AG04449 (cell line): ENCODE results near the gene FAM168A.

Experiments used
- CTCF ChIA-PET: fragments of 350-600 bp; formaldehyde crosslinking; extraction: SDS; loops from one replicate; lab custom pipeline; 2021; ENCODE audit warnings: antibody characterized with exemption; lab: Yijun Ruan, JAX
- POLR2A ChIA-PET: fragments of 400-600, 350-600 bp; formaldehyde crosslinking; extraction: SDS; loops from one replicate; lab custom pipeline; 2020; ENCODE audit warnings: antibody characterized with exemption, inconsistent platforms; lab: Yijun Ruan, JAX
- DNase-seq: peaks from one replicate; pipeline ENCODE4 v3.0.0-alpha.2; 2010; ENCODE audit warnings: low read depth, low spot score
- H3K4me3 ChIP-seq: 2 replicates; pipeline ENCODE4 v1.5.1; 2011; ENCODE audit warnings: low read depth, mild to moderate bottlenecking, control low read depth, low read length
- TF ChIP-seq, protein P1 (sequence below): IDR thresholded peaks from one replicate; pipeline ENCODE4 v1.5.1; 2011; ENCODE audit warnings: mild to moderate bottlenecking, moderate library complexity, low read length, control low read depth, inconsistent platforms; ENCODE audit not compliant: insufficient read depth; ENCODE audit errors: missing control alignments

The FAM168A gene

GRCh38 chr11:73629907-73630306 is 32.0 kb upstream of the FAM168A start:
- no peak for DNase-seq
- POLR2A ChIA-PET, result no interaction called here
- TF ChIP-seq, protein P1, sequence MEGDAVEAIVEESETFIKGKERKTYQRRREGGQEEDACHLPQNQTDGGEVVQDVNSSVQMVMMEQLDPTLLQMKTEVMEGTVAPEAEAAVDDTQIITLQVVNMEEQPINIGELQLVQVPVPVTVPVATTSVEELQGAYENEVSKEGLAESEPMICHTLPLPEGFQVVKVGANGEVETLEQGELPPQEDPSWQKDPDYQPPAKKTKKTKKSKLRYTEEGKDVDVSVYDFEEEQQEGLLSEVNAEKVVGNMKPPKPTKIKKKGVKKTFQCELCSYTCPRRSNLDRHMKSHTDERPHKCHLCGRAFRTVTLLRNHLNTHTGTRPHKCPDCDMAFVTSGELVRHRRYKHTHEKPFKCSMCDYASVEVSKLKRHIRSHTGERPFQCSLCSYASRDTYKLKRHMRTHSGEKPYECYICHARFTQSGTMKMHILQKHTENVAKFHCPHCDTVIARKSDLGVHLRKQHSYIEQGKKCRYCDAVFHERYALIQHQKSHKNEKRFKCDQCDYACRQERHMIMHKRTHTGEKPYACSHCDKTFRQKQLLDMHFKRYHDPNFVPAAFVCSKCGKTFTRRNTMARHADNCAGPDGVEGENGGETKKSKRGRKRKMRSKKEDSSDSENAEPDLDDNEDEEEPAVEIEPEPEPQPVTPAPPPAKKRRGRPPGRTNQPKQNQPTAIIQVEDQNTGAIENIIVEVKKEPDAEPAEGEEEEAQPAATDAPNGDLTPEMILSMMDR, result no peak
- no peak overlapping the region for H3K4me3 ChIP-seq
- CTCF ChIA-PET, result interaction anchor here (1.0 to 3.2 kb wide), 2 partner anchors 32 to 302 kb away, joined by 3 to 24 read pairs; no protein-coding TSS in a partner anchor

- H3K4me3 ChIP-seq, result peak overlapping the region; percentile 36
- no peak for DNase-seq
- POLR2A ChIA-PET, result interaction anchor here (0.6 kb wide), 1 partner anchor 568 kb away, joined by 5 read pairs; no protein-coding TSS in a partner anchor
- TF ChIP-seq, protein P1, result peak; percentile 92
- CTCF ChIA-PET, result interaction anchor here (0.6 to 7.2 kb wide), 64 partner anchors 7 to 338 kb away, joined by 3 to 186 read pairs (median 4); partner anchors contain the start of genes FAM168A, PLEKHB1 and RELT
These were observed 27.9 kb upstream of the FAM168A start for GRCh38 chr11:73625696-73626318.

DNA sequence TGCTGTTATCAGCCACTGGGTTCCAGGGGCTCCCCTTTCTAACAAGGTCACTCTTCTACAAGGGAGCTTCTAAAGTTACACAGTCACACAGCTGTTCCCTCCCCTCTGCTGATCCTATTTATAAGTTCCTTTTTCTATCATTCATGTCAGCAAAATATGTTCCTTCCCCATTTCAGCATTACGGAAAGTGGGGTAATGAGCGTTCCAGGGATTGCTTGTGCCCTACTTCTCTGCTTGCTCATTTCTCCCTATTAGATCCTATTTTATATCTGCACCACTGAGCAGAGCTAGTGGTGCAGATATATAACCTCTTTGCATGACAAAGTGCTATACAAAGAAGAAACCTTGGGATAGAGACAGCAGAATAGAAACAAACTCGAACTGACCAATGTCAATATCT is 25.8 kb upstream of the FAM168A start:
- TF ChIP-seq, protein P1, result no peak
- ChIA-PET POLR2A (no interaction called here), CTCF (interaction anchor here (0.8 to 7.2 kb wide), 8 partner anchors 11 to 308 kb away, joined by 3 to 186 read pairs (median 50); partner anchors contain the start of gene PLEKHB1)
- DNase-seq, result no peak
- H3K4me3 ChIP-seq, result no peak overlapping the region

GRCh38 chr11:73622926-73623593 is 25.1 kb upstream of the FAM168A start:
- no peak for DNase-seq
- TF ChIP-seq, protein P1, result no peak
- ChIA-PET CTCF (interaction anchor here (0.9 to 7.2 kb wide), 7 partner anchors 11 to 309 kb away, joined by 3 to 186 read pairs (median 51); partner anchors contain the start of gene PLEKHB1), POLR2A (no interaction called here)
- no peak overlapping the region for H3K4me3 ChIP-seq

DNA sequence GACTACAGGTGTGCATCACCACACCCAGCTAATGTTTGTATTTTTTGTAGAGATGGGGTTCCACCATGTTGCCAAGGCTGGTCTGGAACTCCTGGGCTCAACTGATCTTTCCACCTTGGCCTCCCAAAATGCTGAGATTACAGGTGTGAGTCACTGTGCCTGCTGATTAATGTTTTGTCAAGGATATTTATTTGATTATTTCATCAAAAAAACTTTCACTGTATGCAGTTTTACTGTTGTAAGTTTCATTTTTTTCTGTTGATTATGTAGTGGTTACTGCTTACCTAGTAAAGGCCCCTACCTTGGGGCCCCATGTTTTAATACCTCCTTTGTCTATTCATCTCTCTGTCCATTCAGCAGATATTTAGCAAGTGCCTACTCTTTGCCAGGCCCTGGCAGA is 16.7 kb upstream of the FAM168A start:
- ChIA-PET CTCF (interaction anchor here (1.0 to 7.1 kb wide), 3 partner anchors 10 to 16 kb away, joined by 3 to 50 read pairs (median 3); no protein-coding TSS in a partner anchor), POLR2A (no interaction called here)
- DNase-seq, result no peak
- TF ChIP-seq, protein P1, result no peak
- no peak overlapping the region for H3K4me3 ChIP-seq

DNA sequence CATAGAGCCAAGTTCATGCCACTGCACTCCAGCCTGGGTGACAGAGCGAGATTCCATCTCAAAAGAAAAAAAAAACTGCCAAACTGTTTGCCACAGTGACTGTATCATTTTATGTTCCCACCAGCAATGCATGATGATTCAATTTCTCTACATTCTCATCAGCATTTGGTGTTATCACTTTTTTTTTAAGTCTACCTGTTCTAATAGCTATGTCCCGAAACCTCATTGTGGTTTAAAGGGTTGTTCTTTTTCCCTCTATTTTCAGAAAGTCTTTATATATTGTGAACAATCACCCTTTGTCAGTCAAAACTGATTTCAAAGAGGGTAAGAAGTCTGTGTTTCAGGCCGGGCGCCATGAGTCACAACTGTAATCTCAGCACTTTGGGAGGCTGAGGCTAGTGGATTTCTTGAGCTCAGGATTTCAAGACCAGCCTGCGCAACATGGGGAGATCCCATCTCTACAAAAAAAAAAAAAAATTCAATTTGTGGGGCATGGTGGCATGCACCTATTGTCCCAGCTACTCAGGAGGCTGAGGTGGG is 14.8 kb upstream of the FAM168A start:
- ChIA-PET POLR2A (no interaction called here), CTCF (interaction anchor here (0.6 to 7.1 kb wide), 3 partner anchors 12 to 248 kb away, joined by 3 to 50 read pairs (median 6); no protein-coding TSS in a partner anchor)
- no peak for DNase-seq

More for the DNA sequence above, 14.8 kb upstream of the FAM168A start:
- no peak overlapping the region for H3K4me3 ChIP-seq
- TF ChIP-seq, protein P1, result no peak
